ENCODE results near the gene DHX30.
A peak's percentile ranks its signal among the peaks of the same experiment; 100 is the strongest.

DHX30 gene

DNA sequence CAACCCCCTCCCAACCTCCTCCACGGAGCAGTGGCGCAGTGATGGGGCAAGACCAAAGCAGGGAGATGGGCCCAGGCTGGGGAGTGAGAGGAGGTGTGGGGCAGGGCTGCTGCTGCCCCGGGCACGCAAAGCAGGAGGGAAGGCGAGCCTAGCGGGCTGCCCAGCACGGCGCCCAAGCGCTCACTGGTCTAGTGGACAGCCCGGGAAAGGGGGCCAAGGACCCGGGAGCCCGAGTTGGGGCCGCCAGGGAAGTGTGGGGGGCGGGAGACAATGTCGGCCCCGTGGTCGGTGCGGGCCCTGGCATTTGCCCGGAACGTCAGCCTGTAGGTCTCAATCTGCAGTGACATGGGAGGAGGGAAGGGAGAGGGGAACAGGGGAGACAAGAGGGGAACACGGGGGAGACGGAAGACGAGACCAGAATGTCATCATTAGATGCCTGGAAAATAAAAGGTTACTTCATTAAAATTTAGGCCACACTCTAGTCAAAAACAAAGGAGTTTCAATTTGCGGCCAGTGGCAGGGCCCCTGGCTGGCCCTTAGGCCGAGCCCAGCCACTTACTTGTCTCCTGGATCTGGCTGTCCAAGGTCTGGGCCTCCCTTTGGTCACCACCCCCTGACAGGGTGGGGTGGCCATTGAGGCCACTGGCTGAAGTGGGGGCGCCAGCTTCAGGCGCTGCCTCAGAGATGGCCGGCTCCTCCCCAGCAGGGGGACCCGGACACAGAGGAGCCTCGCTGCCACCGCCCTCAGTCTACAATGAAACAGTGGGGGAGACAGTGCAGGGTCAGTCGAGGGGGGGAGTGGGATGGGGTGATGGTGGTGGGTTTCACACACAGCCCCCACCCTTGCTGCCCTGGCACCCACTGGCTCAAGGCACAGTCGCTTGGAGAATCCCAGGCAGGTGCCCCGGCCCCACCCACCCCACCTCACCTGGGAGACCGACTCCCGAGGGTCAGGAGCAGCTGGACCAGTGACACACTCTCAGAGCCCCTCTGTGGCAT is 50.0 kb downstream of the DHX30 start:
- no peak for DNase-seq

DNA sequence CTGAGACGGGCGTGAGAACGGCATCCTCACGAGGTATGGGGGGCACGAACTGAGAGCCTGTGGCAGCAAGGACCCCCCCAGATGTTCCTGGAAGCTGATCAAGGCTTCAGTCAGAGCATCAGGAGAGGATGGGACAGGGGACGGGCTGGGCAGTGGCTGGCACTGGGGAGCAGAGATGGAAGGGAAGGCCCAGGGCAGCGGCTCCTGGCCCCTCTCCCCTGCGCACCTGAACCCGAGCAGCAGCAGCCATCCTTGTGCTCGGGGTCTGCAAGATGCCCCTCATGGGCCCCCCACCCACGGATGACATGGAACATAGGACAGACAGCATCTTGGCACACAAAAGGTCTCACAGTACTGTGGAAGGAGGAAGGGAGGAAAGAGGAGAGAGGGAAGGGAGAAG is 51.3 kb downstream of the DHX30 start:
- no peak for DNase-seq

DNA sequence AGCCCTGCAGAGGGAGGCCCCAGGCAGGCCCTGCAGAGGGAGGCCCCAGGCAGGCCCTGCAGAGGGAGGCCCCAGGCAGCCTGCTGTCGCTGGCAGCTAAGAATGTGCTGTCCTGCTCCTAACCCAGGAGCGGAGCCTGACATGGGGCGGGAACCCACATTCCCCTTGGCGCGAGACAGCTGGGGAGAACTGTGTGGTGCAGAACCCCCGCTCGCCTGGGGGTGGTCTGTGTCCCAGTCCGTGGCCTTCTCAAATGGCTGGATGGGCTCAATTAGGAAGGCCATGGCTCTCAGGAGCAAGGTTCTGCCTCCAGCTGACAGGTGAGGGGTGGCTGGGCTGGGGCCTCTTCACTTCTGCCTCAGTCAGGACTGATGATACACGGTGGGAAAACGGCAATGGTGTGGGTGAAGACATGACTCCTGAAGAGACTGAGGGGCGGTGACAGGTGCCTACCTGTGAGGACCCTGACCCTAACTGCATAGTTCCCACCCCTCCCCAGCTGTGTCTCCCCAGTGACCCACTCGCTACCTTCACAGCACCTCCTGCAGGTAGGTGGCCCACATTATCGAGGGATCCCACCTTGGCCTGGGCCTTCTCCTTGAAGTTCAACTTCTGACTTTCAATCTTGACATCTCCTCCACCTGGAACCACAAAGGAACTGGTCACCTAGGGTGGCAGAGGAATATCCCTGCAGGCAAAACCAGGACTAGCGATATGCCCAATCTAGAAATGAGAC is 52.0 kb downstream of the DHX30 start:
- DNase-seq, result no peak

DNA sequence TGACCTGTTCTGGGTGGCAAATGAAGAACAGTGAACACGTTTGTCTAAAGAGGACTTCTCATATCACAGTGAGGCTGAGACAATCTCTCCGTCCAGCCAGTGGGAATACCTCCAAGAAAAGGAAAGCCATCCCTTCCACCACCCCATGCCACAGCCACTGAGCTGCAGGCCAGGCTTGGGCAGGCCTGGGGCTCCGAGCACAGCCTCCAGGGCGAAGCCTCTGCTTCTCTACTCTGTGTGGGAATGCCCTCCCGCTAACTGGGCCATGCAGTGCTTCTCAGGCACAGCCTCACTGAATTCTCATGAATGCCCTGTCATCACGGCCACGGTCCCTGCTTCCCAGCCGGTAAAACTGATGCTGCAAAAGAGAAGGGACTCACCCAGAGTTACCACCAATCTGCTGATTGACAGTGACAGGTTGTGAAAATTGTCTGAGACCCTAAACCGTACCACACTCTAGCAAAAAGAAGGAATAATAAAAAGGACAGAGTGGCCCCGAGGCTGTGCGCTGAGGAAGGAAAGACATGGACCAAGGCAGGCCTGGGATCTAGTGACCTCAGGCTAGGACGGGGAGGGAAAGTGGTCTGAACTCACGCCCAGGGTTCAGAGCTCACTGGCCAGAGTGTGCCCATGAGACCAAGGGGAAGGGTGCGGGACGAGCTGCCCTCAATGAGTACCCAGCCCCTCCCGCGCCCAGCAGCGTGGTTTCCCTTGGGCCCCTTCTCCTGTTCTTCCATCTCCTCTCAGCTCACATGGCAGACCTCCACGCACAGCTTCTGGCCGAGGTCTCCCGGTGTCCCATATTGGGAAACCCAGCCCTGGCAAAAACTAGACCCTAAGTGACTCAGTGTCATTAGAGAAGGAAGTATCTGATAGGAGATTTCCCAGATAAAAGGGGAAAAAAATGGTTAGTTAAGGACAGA is 52.8 kb downstream of the DHX30 start:
- no peak for DNase-seq

DNA sequence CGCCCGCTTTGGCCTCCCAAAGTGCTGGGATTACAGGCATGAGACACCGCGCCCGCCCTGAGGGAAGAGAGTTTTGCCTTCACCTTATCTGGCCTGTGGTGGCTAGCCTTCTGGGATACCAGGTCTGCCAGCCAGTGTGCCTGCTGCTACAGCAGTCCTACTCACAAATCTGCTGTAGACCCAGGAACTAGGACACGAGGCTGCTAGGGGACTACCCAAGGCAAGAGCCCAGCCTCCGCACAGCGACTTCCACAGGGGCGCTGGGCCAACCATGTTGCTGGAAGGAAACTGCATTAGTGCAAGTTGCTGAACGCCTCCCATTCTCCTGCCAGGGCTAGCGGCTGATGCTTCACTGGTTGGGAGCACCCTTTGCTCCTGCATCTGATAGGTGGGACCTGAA is 53.7 kb downstream of the DHX30 start:
- no peak for DNase-seq

DNA sequence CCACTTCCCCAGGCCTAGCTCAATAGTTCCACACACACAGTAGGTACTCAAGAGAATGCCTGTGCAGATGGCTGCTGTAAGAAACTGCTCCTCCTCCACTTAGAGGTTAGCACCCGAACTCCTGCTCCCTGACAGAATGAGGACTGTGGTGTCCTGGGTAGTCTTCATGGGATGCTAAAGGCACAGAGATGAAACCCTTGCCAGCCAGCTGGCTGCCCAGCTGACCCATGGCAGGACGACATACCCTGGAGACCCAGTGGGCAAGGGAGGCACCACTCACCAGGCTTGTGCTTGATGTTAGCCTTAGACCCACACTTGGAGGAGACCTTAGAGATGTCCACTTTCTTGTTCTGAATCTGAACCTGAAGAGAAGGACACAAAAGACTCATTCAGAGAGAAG is 54.2 kb downstream of the DHX30 start:
- DNase-seq, result no peak

DNA sequence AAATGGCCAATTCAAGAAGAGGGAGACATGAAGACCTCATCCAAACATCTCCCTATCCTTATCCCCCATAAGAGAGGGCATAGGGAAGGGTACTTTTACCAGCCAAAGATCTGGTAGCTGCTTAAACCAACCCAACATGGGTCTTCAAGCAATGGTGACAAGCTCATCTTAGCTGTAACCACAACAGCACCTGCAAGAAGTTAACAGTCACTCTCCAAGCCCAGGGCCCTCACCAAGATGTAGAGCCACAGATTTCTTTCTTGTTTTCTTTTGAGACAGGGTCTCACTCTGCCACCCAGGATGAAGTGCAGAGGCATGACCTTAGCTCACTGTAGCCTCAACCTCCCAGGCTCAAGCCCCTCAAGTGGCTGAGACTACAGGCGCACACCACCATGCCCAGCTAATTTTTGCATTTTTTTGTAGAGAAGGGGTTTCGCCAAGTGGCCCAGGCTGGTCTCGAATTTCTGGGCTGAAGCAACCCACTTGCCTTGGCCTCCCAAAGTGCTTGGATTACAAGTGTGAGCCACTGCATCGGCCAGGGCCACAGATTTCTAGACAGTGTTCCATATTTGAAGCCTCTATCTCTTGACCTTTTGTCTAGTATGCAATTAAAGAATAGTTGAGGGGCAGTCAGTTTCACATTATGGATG is 57.1 kb downstream of the DHX30 start:
- DNase-seq, result no peak

DNA sequence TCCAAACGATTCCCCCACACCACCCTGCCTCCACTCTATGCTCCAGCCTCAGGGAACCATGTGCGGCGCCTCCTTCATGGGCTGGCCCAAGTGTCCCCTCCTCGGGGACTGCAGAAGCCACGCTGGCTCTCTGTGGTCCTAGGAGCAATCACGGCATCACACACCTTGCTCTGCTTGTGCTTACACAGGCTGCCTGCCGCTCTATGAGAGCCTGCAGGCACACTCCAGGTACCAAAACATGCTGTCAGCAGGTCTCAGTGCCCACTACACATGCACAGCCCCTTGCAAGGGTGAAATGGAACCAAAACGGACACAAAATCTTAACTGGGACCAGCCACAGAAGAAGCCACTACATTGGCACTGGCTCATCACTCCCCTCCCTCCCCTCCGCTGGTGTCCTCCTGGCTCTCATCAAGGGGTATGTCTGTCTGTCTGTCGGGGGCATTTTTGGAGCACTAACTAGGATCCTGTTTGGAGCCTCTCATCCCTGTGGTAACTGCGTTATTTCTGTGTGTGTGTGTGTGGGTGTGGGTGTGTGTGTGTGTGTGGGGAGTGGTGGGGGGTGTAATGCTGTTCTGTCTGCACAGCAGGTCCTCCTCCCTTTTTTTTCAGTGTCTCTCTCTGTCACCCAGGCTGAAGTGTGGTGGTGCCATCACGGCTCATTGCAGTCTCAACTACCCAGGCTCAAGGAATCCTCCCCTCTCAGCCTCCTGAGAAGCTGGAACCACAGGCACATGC is 60.6 kb downstream of the DHX30 start:
- DNase-seq, result no peak

DNA sequence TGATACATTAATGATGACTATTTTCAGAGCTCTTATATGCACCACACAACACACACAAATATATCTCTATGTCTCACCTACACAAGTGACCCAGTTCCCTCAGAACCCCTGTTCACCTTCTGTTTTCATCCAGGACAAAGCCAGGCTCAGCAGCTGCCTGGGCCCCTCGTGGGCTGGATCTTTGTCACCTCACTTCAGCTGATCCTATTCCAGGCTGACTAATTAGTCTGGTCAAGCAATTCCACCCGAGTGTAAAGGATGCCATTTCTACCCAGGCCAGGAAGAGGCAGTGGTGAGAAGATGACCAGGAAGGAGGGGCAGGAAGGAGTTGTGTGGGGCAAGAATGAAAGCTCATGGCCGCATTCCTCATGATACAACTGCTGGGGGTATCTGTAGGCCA is 62.3 kb downstream of the DHX30 start:
- no peak for DNase-seq

DNA sequence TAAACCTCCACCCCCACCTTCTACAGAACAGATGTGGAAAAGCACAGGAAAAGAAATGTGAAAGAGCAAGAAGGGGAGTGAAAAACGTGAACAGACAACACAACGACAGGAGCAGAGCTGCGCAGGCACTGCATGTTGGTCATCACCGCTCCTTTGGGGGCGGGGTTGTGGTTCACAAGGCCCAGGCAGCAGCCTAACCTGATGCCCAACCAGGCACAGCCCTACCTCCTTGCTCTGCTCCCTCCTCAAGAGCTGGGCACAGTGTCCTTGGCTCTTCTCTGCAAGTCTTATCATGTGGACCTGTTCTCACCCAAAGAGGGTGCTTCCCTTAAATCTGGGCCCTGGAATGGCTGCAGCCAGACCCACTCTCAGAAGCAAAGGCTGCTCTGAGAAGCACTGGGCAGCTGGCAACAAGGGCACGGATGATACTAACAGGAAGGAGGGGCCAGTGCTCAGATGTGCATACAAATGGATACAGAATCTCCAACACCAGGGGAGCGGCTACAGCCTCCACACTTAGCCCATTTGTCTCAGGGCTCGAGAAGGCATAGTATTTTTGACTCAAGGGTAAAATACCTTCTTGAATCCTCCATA is 64.6 kb downstream of the DHX30 start:
- no peak for DNase-seq

DNA sequence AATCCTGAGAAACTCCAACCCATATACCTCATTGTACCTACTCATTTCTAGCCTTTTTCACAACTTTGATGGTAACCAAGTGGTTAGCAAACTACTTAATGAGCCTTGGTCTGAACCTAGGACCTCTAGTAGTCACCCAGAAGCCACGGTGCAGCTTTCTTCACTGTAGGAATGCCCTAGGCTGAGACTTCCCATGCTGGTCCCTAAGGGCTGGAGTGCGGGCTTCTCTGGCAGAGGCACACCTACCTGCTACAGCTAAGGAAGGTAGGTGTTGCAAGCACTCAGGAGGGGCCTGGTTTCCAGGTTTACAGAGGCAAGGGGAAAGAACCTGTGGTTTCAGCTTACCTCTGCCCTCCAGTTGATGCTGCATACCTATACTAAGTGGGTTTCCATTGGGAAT is 65.4 kb downstream of the DHX30 start:
- no peak for DNase-seq

DNA sequence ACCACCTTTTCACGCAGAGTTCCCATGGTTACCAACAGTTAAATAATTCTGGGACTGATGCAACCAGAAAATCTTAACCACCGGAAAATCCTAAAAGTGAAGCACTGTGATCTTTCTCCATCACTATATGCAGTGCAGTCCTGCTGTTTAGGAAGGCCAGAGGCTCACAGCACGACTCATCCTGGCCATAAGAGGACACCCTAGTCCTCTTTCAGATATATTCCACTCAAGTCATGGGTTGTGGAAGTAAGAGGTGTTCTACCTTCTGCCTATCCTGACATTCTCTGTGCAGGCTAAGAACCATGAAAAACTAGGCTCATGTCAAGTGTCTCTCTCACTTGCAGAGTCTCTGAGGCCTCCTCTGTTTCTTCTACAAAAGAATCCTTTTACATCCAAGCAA is 67.2 kb downstream of the DHX30 start:
- no peak for DNase-seq

DNA sequence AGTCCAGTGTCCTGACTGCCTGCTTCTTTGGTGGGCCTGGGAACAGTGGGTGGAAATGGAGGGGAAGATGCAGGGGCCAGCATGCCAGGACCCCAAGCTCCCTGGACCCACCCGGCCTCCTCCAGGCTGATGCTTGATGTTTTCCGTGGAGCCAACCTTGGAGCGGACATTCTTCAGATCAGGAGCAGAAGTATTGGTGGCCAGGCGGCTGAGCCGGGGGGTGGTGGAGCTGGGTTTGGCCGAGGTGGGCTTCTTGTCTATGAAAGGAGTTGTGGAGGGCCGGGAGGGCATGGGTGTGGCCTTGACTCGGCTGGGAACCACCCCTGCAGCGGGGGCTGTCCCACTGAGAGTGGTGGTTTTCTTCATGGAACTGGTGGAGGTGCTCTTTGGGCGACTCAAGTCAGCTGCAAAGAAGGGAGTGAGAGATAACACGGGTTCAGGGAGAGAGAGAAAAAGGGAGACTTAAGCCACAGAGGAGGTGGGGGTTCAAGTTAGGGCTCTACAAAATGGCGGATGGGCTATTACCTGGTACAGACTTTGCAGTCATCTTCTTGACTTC is 67.8 kb downstream of the DHX30 start:
- peak; percentile 61 for DNase-seq

DNA sequence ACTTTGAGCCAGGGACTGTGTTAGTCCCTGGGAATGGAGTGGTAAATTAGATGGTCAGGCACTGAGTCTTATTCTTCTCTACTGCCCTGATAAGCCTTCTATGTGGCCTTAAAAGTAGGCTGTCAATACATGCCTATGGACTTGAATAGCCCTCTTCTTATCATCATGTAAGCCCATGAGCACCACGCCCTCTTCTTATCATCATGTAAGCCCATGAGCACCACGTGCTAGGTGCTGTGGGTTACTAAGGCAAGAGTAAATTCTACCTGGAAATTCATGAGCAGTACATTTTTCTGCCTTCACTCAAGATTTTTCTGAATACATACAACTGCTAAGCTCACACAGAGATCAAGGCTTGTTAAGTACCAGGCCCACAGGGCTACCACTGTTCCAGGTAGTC is 68.5 kb downstream of the DHX30 start:
- DNase-seq, result peak; percentile 95

DNA sequence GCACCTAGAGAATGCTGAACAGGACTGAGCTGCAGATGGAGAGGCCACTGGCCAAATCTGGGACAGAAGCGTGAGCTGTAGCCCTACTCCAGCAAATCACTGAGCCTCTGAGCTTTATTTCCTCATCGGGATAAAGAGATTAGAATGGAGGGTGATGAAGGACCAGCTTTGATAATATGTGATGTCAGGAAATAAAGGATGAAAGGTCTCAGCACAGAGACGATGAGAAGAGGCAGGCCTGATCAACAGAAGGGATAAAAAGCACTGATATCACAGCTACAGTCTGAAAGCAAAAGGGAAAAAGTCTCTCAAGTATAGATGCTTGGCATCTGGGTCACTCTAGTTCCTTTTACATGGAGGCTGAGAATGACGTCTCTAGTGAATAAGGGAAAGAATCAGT is 70.0 kb downstream of the DHX30 start:
- DNase-seq, result no peak

DNA sequence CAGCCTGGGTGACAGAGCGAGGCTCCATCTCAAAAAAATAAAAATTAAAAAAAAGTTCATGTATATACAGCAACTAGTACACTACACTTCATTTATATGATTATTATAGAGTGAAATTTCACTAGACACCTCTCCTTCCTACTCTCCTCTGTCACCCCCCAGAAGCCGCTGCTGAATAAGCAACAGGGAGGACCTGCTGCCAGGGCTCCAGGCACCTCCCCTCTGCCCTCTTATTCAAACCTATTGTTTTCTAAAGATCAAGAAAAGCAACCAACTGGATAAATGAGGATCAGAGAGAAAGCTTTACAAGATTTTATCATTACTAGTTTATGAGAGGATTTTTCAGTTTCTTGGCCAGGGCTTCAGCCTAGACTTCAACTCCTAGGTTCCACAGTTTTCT is 71.5 kb downstream of the DHX30 start:
- no peak for DNase-seq

DNA sequence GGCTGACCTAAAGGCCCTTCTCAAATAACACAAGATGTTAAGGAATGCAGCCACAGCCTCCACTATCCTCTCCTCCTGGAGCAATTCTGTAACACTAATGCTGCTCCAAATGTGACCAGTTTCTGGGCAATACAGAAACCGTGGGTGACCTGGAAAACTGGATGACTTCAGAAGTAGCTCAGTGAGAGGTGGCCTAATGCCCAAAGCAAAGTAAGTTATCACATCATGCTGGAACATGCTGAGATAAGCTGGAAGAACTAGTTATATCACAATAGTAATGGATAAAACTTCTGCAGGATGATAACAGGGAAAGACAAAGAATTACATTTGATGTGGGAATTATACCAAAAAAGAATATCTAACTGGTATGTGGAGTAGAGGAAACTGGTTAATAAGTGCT is 72.0 kb downstream of the DHX30 start:
- DNase-seq, result no peak

DNA sequence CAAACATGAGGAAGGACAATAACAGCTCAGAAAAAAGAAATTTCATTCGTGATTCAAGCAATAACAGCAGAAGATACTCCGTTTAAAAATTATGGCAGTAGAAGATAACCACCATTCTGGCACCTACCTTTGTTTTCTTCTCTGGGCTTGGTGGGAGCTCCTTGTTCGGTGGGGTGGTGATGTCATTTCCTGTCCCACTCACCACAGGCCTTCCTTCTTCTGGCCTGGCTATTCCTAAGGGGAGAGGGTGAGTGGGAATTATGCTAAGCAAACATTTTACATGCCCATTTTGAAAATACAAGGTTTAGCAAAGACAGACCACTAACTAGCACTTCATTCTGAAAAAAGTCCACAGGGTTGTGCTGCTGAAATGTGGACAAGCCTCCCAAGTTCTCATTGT is 74.4 kb downstream of the DHX30 start:
- no peak for DNase-seq

DNA sequence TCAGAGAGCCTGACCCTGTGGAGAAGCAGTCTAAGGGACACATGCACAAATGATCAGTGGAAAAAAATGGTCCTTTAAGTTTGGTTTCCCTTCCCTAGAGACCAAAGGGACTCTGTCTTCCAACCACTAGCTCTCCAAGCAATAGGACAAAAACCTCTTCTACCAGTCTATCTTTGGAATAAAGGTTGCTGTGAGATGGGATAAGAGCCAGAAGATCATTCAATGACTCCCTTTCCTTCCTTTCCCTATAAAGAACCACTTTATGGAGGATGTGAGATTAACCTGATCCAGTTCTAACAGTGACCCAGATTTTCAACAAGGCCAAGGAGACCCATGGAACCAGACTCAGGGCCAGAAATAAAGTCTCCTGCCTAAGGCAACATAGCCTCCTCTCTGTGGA is 74.8 kb downstream of the DHX30 start:
- no peak for DNase-seq

DNA sequence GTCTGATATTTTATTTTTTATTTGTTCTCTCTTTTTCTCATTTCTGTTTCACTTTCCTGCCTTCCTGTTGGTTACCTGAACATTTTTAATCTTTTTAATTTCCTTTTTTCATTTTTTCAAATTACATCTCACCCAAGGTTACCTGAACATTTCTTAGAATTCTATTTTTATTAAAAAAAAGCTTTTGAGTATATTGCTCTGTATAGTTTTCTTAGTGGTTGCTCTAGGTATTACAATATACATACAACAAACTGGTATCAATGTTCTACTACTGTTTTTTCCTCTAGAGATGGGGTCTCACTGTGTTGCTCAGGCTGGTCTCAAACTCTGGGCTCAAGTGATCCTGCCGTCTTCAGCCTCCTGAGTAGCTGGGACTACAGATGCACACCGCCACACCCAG is 79.4 kb downstream of the DHX30 start:
- no peak for DNase-seq

DNA sequence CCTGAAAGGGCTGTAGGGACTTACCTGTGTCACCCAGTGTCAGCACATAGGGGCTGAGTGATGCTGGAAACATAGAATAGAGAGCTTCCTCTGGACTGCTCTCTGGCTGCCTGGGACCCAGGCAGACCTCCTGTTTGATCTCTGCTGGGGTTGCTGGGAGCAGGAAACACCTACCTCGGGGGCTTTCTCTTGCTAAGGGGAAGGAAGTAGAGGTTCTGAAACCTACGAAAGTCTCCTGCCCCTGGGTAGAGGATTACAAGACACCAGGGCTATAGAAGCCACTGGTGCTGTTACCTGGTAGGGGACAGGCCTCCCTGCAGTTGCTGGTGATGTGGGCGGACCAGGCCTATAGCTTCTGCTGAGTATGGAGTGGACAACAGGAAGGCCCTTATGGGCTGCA is 81.7 kb downstream of the DHX30 start:
- DNase-seq, result no peak
